DND-41 (cell line): ENCODE results near the gene AGAP1.

Source experiments
- CTCF ChIP-seq: IDR thresholded peaks from 2 replicates; pipeline ENCODE4 v1.5.1; 2012; ENCODE audit warnings: borderline replicate concordance, low read length, moderate library complexity, mild to moderate bottlenecking; ENCODE audit not compliant: poor library complexity, severe bottlenecking; ENCODE audit errors: extremely low read depth
- EZH2 ChIP-seq: IDR thresholded peaks from 3 replicates; pipeline ENCODE4 v1.6.1; 2012; ENCODE audit warnings: borderline replicate concordance, low read depth, mild to moderate bottlenecking, moderate library complexity, low read length, inconsistent platforms; ENCODE audit not compliant: severe bottlenecking

GRCh38 chr2:235909358-235909757 is 415.5 kb downstream of the AGAP1 start:
- TF ChIP-seq EZH2 (no peak), CTCF (no peak)
